Prostate gland (tissue), 2 donors: ENCODE results near the gene CEP85L.

Experiments
- POLR2AphosphoS5 ChIP-seq: sonication (generic); formaldehyde crosslinking; IDR thresholded peaks from one replicate; pipeline ENCODE4 v1.6.1; 2017; ENCODE audit warnings: antibody characterized with exemption
- TF ChIP-seq, protein P1 (sequence below), 4 experiments: fragments of 200-600 bp in 2 of 4; fragments of 450-650 bp in 2 of 4; sonication (generic) in 2 of 4; IDR thresholded peaks; 1 replicate in 3 of 4; 2 replicates in 1 of 4; pipeline ENCODE4 v1.5.1; 2016 to 2019; ENCODE audit warnings: antibody characterized with exemption in 4 of 4, mild to moderate bottlenecking in 2 of 4, moderate library complexity in 2 of 4

DNA sequence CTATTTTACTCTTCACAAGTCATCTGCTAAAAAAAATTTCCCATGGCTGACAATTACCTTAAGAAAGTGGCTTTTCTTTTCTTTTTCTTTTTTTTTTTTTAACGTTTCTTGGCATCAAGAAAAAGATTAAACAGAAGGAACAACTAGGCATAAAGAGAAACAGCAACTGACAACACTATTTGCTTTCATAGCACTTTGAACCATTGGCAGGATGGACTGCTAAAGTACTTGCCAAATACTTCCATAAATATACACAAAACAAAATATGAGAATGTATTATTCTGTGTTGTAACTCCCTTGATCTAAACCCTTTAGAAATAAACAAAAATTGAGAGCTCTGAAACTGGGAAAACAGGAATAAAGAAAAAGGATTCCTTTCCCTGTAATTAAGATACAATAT is 123.3 kb downstream of the CEP85L start:
- no peak for TF ChIP-seq POLR2AphosphoS5
- TF ChIP-seq, protein P1, sequence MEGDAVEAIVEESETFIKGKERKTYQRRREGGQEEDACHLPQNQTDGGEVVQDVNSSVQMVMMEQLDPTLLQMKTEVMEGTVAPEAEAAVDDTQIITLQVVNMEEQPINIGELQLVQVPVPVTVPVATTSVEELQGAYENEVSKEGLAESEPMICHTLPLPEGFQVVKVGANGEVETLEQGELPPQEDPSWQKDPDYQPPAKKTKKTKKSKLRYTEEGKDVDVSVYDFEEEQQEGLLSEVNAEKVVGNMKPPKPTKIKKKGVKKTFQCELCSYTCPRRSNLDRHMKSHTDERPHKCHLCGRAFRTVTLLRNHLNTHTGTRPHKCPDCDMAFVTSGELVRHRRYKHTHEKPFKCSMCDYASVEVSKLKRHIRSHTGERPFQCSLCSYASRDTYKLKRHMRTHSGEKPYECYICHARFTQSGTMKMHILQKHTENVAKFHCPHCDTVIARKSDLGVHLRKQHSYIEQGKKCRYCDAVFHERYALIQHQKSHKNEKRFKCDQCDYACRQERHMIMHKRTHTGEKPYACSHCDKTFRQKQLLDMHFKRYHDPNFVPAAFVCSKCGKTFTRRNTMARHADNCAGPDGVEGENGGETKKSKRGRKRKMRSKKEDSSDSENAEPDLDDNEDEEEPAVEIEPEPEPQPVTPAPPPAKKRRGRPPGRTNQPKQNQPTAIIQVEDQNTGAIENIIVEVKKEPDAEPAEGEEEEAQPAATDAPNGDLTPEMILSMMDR (IDR thresholded peaks at IDR 0.05) = no peak
